Left ventricle myocardium inferior (tissue), 1 donor: ENCODE measurements around the gene TIMM22. TPM values are rescaled to one million over a fixed set of nuclear protein-coding genes. Genes with fewer than 3 reads are reported as not detected.

Experiments used
- DNase-seq: peaks from one replicate; pipeline ENCODE4 v3.0.0-alpha.2; 2020
- H3K27ac ChIP-seq: fragments of 200-600 bp; replicated peaks from 2 replicates; pipeline ENCODE4 v1.8.0; 2021
- H3K27me3 ChIP-seq: fragments of 200-600 bp; 2 replicates; pipeline ENCODE4 v1.8.0; 2021; ENCODE audit warnings: low read depth
- H3K36me3 ChIP-seq: fragments of 200-600 bp; 2 replicates; pipeline ENCODE4 v1.8.0; 2021
- H3K4me1 ChIP-seq: fragments of 200-600 bp; 2 replicates; pipeline ENCODE4 v1.8.0; 2021
- H3K4me3 ChIP-seq: fragments of 200-600 bp; 2 replicates; pipeline ENCODE4 v1.8.0; 2021; ENCODE audit warnings: mild to moderate bottlenecking, moderate library complexity
- H3K9me3 ChIP-seq: fragments of 200-600 bp; replicated peaks from 2 replicates; pipeline ENCODE4 v1.8.0; 2021
- intact Hi-C: fragments of 100-400 bp; cut with micrococcal nuclease; formaldehyde crosslinking; loops from one replicate; pipeline ENCODE4 v1.11.0; 2022
- total RNA-seq: library from RNA; stranded (reverse); fragmentation: NEBNext Ultra II Directional; extraction: Animal tissue kit (Norgen Biotek cat#: 25700); gene quantifications from one replicate; pipeline ENCODE4 v1.2.1, GENCODE V29; 2021
- TF ChIP-seq, protein P1 (sequence below): fragments of 200-600 bp; IDR thresholded peaks from 2 replicates; pipeline ENCODE4 v1.8.0; 2021; ENCODE audit warnings: antibody characterized with exemption, mild to moderate bottlenecking, borderline replicate concordance
- donor health status: DM: no; HTN: yes; CAD: no; lungs with severe emphysema.

The TIMM22 gene
- total RNA-seq, 1 donor from 2014 or later, result 17.6 TPM

GRCh38 chr17:975371-975915 lies 21.5 kb upstream of the TIMM22 start:
- Histone ChIP-seq H3K9me3 (no peaks in the 10 kb centered on the region), H3K36me3 (no peaks in the 10 kb centered on the region), H3K27me3 (no peaks in the 10 kb centered on the region), H3K4me1 (peaks cover 44% of the 10 kb centered on the region), H3K27ac (peak overlapping the region; percentile 38), H3K4me3 (no peak overlapping the region)
- TF ChIP-seq, protein P1, sequence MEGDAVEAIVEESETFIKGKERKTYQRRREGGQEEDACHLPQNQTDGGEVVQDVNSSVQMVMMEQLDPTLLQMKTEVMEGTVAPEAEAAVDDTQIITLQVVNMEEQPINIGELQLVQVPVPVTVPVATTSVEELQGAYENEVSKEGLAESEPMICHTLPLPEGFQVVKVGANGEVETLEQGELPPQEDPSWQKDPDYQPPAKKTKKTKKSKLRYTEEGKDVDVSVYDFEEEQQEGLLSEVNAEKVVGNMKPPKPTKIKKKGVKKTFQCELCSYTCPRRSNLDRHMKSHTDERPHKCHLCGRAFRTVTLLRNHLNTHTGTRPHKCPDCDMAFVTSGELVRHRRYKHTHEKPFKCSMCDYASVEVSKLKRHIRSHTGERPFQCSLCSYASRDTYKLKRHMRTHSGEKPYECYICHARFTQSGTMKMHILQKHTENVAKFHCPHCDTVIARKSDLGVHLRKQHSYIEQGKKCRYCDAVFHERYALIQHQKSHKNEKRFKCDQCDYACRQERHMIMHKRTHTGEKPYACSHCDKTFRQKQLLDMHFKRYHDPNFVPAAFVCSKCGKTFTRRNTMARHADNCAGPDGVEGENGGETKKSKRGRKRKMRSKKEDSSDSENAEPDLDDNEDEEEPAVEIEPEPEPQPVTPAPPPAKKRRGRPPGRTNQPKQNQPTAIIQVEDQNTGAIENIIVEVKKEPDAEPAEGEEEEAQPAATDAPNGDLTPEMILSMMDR, result no peak
- intact Hi-C loops, result loop anchor here (5.0 kb wide), 1 partner anchor 178 kb away; no protein-coding TSS in a partner anchor
- no peak for DNase-seq

GRCh38 chr17:976312-976711 lies 20.6 kb upstream of the TIMM22 start:
- intact Hi-C loops, result loop anchor here (5.0 kb wide), 1 partner anchor 179 kb away; no protein-coding TSS in a partner anchor
- no peaks in the 10 kb centered on the region for H3K27me3 ChIP-seq
- H3K4me3 ChIP-seq, result no peak overlapping the region
- no peaks in the 10 kb centered on the region for H3K36me3 ChIP-seq
- DNase-seq, result no peak
- no peak overlapping the region for H3K27ac ChIP-seq
- peaks cover 53% of the 10 kb centered on the region for H3K4me1 ChIP-seq
- no peaks in the 10 kb centered on the region for H3K9me3 ChIP-seq
- TF ChIP-seq, protein P1, result no peak

DNA sequence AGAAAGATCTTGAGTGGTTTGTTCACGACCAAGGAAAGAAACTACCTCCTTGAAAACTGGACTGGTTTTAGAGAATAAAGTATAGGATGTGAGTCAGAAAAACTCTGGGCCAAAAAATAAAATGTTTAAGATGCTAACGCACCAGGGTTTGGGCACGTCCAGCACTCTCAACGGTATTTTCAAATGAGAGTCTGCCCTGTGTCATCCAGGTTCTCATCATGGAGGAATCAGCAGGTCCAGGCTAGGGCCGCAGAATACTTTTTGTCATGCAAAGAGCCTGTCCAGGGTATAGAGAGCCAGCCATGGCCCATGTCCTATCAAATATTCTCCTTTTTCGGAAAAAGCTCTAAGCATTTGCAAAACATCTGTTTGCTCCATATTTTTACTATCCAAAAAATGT lies 19.8 kb upstream of the TIMM22 start:
- no peak overlapping the region for H3K4me3 ChIP-seq
- H3K4me1 ChIP-seq, result peaks cover 53% of the 10 kb centered on the region
- intact Hi-C loops, result loop anchor here (5.0 kb wide), 1 partner anchor 180 kb away; no protein-coding TSS in a partner anchor
- no peak overlapping the region for H3K27ac ChIP-seq
- H3K36me3 ChIP-seq, result no peaks in the 10 kb centered on the region
- DNase-seq, result no peak
- TF ChIP-seq, protein P1, result no peak
- H3K27me3 ChIP-seq, result no peaks in the 10 kb centered on the region
- H3K9me3 ChIP-seq, result no peaks in the 10 kb centered on the region

- Histone ChIP-seq H3K4me1 (peaks cover 53% of the 10 kb centered on the region), H3K27ac (peak overlapping the region; percentile 74), H3K27me3 (no peaks in the 10 kb centered on the region), H3K36me3 (no peaks in the 10 kb centered on the region), H3K4me3 (peak overlapping the region; percentile 91), H3K9me3 (no peaks in the 10 kb centered on the region)
- TF ChIP-seq, protein P1, result no peak
- intact Hi-C loops, result loop anchor here (5.0 kb wide), 1 partner anchor 181 kb away; no protein-coding TSS in a partner anchor
- DNase-seq, result peak; percentile 55
Observed at GRCh38 chr17:978103-979093, 18.5 kb upstream of the TIMM22 start.

DNA sequence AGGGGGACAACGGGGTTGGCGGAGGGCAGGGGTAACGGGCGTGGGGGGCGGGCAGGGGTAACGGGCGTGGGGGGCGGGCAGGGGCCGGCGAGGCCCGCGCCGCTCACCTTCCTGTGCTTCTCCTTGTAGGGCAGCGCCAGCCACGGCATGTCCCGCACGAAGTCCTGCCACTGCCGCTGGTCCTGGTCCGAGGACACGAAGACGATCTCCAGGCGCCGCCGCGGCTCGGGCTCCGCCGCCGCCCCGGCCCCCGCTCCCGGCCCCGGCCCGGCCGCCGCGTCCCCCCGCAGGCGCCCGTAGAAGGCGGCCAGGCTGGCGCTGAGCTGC lies 17.8 kb upstream of the TIMM22 start:
- peak overlapping the region; percentile 88 for H3K27ac ChIP-seq
- TF ChIP-seq, protein P1, result no peak
- H3K4me1 ChIP-seq, result peaks cover 53% of the 10 kb centered on the region
- H3K27me3 ChIP-seq, result no peaks in the 10 kb centered on the region
- H3K9me3 ChIP-seq, result no peaks in the 10 kb centered on the region
- intact Hi-C loops, result loop anchor here (5.0 kb wide), 1 partner anchor 182 kb away; no protein-coding TSS in a partner anchor
- DNase-seq, result no peak
- no peaks in the 10 kb centered on the region for H3K36me3 ChIP-seq
- peak overlapping the region; percentile 91 for H3K4me3 ChIP-seq
